Inferior parietal cortex (tissue), 1 donor: ENCODE data around the gene TMED10.
"Not testable (repeated sequence)": the region's sequence is repeated elsewhere in the genome, so short reads cannot be mapped to it uniquely, and the experiment has no call there.

Source experiments
- DNase-seq: peaks from one replicate; pipeline ENCODE4 v3.0.0-alpha.2; 2016; ENCODE audit errors: extremely low spot score

TMED10 gene

DNA sequence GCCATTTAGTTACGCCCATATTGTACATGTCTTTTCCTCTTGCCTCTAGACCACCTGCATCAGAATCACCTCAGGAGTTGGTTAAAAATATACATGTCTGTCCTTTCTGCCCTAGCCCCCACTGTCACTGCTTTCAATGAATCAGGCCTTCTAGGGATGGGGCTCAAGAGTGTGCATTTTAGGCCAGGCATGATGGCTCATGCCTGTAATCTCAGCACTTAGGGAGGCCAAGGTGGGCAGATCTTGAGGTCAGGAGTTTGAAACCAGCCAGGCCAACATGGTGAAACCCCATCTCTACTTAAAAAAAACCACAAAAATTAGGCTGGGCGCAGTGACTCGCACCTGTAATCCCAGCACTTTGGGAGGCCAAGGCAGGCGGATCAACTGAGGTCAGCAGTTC lies 13.6 kb upstream of the TMED10 start:
- no peak for DNase-seq

DNA sequence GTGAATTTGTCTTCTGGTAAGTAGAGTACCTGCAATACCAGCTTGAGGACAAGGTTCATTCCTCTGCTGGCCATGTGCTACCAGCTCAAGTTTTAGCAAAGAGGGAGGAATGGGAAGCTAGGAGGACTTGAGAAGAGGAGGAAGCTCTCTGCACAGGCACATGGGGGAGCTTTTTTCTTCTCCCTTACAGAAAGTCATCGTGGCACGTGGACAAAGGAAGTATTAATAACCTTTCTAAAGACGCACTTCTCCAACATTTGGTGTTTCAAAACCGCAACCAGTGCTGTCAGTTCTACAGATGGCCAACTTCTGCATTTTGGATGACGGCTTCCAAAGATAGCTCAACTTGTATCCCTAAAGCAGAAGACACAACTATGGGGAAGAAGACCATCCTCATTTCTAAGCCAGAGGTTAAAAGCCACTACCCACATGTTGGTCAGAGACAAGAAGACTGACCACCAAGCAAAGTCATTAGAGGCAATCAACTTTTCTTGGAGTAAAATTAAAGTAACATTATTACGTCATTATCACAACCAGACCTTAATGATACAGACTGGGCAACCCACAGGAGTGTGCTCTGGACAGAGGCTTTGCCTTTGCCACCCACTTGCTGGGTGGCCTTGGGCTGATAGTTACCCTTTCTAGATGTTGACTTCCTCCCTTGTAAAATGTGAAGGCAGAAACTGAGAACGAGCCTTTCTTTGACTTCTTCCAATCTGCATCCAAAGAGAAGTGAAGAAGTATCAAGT lies 12.3 kb upstream of the TMED10 start:
- no peak for DNase-seq

GRCh38 chr14:75188086-75188485 lies 11.7 kb upstream of the TMED10 start:
- DNase-seq, result no peak

- DNase-seq, result no peak
Measured at GRCh38 chr14:75186953-75187352, 10.5 kb upstream of the TMED10 start.

- DNase-seq, result no peak
Measured at GRCh38 chr14:75185251-75186040, 9.0 kb upstream of the TMED10 start.

DNA sequence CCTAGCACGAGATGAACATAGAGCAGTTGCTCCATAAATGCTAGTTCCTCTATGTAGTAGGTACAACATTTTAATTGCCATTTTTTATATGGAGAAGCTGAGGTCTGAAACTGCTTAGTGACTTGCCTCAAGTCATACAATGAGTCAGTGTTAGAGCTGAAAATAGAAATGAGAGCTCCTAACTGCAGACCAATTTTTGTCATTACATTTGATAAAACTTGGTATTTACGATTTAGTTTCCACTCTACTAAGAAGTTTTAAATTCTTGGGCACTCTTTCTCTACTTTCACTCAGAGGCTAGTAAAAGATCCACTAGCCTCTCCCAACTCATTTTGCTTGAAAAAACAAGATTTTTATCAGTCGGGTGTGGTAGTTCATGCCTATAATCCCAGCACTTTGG lies 8.1 kb upstream of the TMED10 start:
- DNase-seq, result no peak

DNA sequence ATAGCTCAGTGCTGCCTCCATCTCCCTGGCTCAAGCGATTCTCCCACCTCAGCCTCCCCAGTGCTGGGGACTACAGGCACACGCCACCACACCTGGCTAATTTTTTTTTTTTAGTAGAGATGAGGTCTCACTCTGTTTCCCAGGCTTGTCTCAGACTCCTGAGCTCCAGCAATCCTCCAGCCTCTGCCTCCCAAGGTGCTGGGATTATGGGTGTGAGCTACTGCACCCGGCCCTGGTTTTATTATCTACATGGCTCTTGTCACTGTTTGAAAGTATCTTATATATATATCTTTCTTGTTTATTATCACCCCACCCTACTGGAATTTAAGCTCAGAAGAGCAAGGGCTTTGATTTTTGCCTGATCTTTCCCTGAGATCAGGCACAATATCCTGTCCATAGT lies 7.6 kb upstream of the TMED10 start:
- DNase-seq, result no peak

- no peak for DNase-seq
Measured at GRCh38 chr14:75183225-75183624, 6.8 kb upstream of the TMED10 start.

DNA sequence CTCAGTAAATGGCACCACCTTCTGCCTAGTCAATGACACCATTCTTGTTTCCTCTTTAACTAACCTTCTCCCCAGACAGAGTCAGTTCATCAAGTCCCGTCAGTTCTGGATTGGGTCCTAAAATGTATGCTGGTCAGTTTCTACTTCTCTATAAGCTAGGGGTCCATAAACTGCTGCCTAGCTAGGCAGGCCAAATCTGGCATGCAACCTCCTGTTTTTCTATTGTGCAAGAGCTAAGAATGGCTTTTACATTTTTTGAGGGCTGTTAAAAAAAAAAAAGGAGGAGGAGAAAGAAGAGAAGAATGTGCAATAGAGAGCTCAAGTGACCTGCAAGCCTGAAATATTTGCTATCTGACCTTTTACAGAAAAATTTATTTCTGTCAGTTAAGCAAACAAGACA lies 6.4 kb upstream of the TMED10 start:
- no peak for DNase-seq

GRCh38 chr14:75182163-75182562 lies 5.8 kb upstream of the TMED10 start:
- DNase-seq, result not testable (repeated sequence)

GRCh38 chr14:75181293-75182062 lies 5.1 kb upstream of the TMED10 start:
- DNase-seq, result no peak

DNA sequence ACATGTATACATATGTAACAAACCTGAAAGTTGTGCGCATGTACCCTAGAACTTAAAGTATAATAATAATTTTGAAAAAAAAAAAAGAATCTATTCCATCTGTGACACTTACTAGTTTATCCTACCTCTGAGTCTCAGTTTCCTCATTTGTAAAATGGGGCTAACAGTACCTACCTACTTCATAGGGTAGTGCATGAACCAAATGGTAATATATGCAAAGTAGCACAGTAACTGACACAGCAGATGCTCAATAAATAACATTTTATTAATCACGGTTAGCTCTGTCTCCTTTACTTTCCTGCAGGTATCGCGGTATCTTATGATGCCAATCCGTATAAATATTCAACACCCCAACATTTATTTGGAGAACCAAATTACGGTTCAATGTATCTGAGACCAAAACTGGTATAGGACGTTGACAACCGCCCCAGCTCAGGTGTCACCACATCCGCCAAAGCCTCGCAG lies 703 bp downstream of the TMED10 start:
- DNase-seq, result no peak

GRCh38 chr14:75174066-75174465 lies 2.3 kb downstream of the TMED10 start:
- DNase-seq, result no peak

DNA sequence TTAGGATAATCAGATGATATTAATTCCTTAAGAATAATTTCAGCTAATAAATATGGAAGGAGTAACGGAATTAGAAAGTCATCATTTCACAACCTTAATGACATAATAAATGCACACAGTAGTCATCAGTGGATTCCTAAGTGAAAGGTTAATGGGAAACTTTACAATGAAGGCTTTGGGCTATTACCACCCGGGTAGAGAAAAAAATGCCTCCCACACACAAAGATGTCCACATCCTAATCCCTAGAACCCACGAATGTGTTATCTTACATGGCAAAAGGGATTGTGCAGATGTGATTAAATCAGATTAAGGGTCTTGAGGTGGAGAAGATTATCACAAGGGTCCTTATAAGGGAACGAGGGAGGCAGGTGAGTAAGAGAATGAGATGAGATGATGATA lies 5.6 kb downstream of the TMED10 start:
- DNase-seq, result no peak

- DNase-seq, result no peak
Measured at GRCh38 chr14:75168586-75169335, 7.7 kb downstream of the TMED10 start.

DNA sequence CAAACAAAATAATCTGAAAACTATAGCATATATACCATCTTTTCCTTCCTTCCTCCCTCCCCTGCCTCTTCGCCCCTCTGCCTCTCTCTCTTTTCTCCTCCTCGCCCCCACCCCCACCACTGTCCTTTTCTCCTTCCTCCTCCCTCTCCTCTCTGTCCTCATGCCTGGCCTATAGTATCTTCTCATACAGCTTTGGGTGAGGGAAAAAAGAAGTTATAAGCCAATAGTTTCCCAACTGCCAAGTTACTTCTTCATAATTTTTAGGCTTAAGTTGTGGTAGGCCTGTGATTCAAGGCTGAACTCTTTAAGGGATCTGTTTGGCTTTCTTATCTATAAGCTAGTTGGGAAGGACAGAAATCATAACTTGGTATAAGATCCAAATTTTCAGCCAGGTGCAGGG lies 9.1 kb downstream of the TMED10 start:
- DNase-seq, result no peak

DNA sequence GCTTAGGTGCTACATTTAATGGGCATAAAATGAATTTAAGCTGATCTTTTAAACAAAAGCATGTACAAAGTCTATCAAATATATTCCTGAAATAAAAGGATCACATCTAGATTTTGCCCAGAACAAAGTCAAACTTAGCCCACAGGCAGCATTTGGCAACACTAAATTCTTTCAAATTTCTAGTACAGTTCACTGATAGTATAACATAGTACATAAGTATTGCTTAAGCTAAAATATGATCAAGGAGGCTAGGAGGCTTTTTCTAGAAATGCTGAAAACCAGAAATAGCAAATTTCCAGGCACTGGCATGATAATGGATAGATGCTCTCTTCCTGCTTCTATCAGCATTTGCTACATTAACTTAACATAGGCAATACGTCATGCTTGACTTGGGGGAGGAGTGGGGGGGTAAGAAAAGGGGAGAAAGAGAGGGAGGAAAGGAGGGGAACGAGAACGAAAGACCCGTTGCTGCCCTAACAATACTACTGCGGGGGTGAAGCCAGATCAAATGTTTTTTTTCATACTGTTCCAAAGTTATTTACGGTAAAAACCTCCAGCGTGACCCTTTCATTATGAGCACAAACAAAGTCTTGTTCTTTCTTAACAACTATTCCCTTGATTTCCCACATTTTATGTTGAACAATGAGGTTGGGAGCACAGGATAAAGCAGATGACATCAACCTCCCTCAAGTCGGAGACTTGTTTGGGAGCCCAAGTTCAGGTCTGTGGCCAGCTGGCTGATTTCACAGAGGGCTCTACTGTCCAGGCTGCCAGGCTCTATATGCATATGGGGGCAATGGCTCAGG lies 10.6 kb downstream of the TMED10 start:
- DNase-seq, result peak; percentile 81

- DNase-seq, result peak; percentile 7
Measured at GRCh38 chr14:75164809-75165208, 11.6 kb downstream of the TMED10 start.

DNA sequence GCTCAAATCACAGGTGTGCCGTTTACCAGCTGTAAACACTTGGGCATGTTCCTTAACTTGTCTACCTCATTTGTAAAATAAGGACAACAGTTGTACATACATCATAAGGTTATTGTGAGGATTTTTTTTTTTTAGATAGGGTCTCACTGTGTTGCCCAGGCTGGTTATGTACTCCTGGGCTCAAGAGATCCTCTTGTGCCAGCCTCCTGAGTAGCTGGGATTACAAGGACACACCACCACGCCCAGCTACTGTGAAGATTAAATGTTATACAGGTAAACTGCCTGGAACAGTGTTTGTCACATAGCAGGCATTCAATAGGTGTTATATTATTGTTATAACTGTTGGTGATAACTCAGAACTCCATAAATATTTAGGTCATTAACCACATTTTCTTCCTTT lies 12.7 kb downstream of the TMED10 start:
- no peak for DNase-seq

DNA sequence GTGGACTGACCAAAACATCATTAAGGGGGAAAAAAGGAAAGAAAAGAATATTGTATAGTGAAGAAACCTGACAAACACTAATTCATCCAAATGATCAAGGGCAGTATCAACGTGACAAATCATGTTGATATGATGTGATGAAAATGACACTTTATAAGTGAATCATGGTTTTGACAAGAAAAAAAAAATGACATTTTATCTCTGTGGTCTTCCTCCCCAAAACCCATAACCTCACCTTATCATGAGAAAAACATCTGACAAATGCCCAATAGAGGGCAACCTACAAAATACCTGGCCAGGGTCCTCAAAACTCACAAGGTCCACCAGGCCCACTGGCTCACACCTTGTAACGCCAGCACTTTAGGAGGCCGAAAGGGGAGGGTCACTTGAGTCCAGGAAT lies 13.8 kb downstream of the TMED10 start:
- DNase-seq, result no peak
